ENCODE measurements around the gene FARP1.
"Not testable (repeated sequence)": the region's sequence is repeated elsewhere in the genome, so short reads cannot be mapped to it uniquely, and the experiment has no call there.

FARP1 gene

GRCh38 chr13:98410612-98411011 is 267.7 kb downstream of the FARP1 start:
- Histone ChIP-seq H3K4me1 (ENCODE audit: insufficient read depth, poor library complexity, severe bottlenecking) (no peaks in the 10 kb centered on the region), H3K9me3 (ENCODE audit: severe bottlenecking) (no peaks in the 10 kb centered on the region), H3K4me3 (ENCODE audit: severe bottlenecking) (no peak overlapping the region), H3K27ac (ENCODE audit: poor library complexity, severe bottlenecking) (no peak overlapping the region), H3K27me3 (ENCODE audit: insufficient read depth, poor library complexity, severe bottlenecking) (no peaks in the 10 kb centered on the region), H3K36me3 (ENCODE audit: low read depth) (0 out of 2 replicates have a peak, but pooled peaks cover 7% of the 10 kb centered on the region)
- no peak for ATAC-seq (ENCODE audit: low read depth)
- no peak for DNase-seq (ENCODE audit: low spot score)
- no peak for TF ChIP-seq CTCF (IDR thresholded peaks at IDR 0.05; ENCODE audit: poor library complexity, severe bottlenecking)

GRCh38 chr13:98411013-98411412 is 268.1 kb downstream of the FARP1 start:
- ATAC-seq (ENCODE audit: low read depth) (no peak), DNase-seq (ENCODE audit: low spot score) (no peak)
- Histone ChIP-seq H3K4me3 (ENCODE audit: severe bottlenecking) (no peak overlapping the region), H3K9me3 (ENCODE audit: severe bottlenecking) (no peaks in the 10 kb centered on the region), H3K27me3 (ENCODE audit: insufficient read depth, poor library complexity, severe bottlenecking) (no peaks in the 10 kb centered on the region), H3K4me1 (ENCODE audit: insufficient read depth, poor library complexity, severe bottlenecking) (no peaks in the 10 kb centered on the region), H3K36me3 (ENCODE audit: low read depth) (0 out of 2 replicates have a peak, but pooled peaks cover 7% of the 10 kb centered on the region), H3K27ac (ENCODE audit: poor library complexity, severe bottlenecking) (no peak overlapping the region)
- TF ChIP-seq CTCF (IDR thresholded peaks at IDR 0.05; ENCODE audit: poor library complexity, severe bottlenecking) = no peak

GRCh38 chr13:98411617-98412265 is 268.8 kb downstream of the FARP1 start:
- ATAC-seq (ENCODE audit: low read depth) (no peak), DNase-seq (ENCODE audit: low spot score) (no peak)
- Histone ChIP-seq H3K9me3 (ENCODE audit: severe bottlenecking) (no peaks in the 10 kb centered on the region), H3K4me3 (ENCODE audit: severe bottlenecking) (no peak overlapping the region), H3K27me3 (ENCODE audit: insufficient read depth, poor library complexity, severe bottlenecking) (no peaks in the 10 kb centered on the region), H3K27ac (ENCODE audit: poor library complexity, severe bottlenecking) (no peak overlapping the region), H3K36me3 (ENCODE audit: low read depth) (0 out of 2 replicates have a peak, but pooled peaks cover 7% of the 10 kb centered on the region), H3K4me1 (ENCODE audit: insufficient read depth, poor library complexity, severe bottlenecking) (no peaks in the 10 kb centered on the region)
- no peak for TF ChIP-seq CTCF (IDR thresholded peaks at IDR 0.05; ENCODE audit: poor library complexity, severe bottlenecking)

- H3K4me1 ChIP-seq (ENCODE audit: insufficient read depth, poor library complexity, severe bottlenecking); H3K4me3 ChIP-seq (ENCODE audit: severe bottlenecking); H3K27ac ChIP-seq (ENCODE audit: poor library complexity, severe bottlenecking); H3K36me3 ChIP-seq (ENCODE audit: low read depth); H3K9me3 ChIP-seq (ENCODE audit: severe bottlenecking); H3K27me3 ChIP-seq (ENCODE audit: insufficient read depth, poor library complexity, severe bottlenecking); DNase-seq (ENCODE audit: low spot score); ATAC-seq (ENCODE audit: low read depth): not testable (repeated sequence)
Observed at GRCh38 chr13:98413278-98413677, 270.4 kb downstream of the FARP1 start.

- ATAC-seq (ENCODE audit: low read depth) = no peak
- no peak overlapping the region for H3K4me3 ChIP-seq (ENCODE audit: severe bottlenecking)
- 0 out of 2 replicates have a peak, but pooled peaks cover 7% of the 10 kb centered on the region for H3K36me3 ChIP-seq (ENCODE audit: low read depth)
- no peak for TF ChIP-seq CTCF (IDR thresholded peaks at IDR 0.05; ENCODE audit: poor library complexity, severe bottlenecking)
- DNase-seq (ENCODE audit: low spot score) = no peak
- H3K9me3 ChIP-seq (ENCODE audit: severe bottlenecking) = no peaks in the 10 kb centered on the region
- no peaks in the 10 kb centered on the region for H3K27me3 ChIP-seq (ENCODE audit: insufficient read depth, poor library complexity, severe bottlenecking)
- no peak overlapping the region for H3K27ac ChIP-seq (ENCODE audit: poor library complexity, severe bottlenecking)
- H3K4me1 ChIP-seq (ENCODE audit: insufficient read depth, poor library complexity, severe bottlenecking) = no peaks in the 10 kb centered on the region
Observed at GRCh38 chr13:98413796-98414195, 270.9 kb downstream of the FARP1 start.

Measured in RWPE2 (cell line).